GM12891 (cell line): ENCODE measurements around the gene UGT1A7. TPM values are rescaled to one million over a fixed set of nuclear protein-coding genes. Genes with fewer than 3 reads are reported as not detected.
"Not testable (repeated sequence)": the region's sequence is repeated elsewhere in the genome, so short reads cannot be mapped to it uniquely, and the experiment has no call there.

ENCODE experiments used
- DNase-seq: peaks from one replicate; pipeline ENCODE4 v3.0.0; 2011; ENCODE audit warnings: low spot score; ENCODE audit not compliant: insufficient read length
- FAIRE-seq: peaks from 2 replicates; lab custom pipeline; 2011; peaks lifted over from hg19 to GRCh38; lab: Jason Lieb, UNC
- PAX5 ChIP-seq: IDR thresholded peaks from 2 replicates; pipeline ENCODE4 v1.6.1; 2011; ENCODE audit warnings: low read length, moderate library complexity, mild to moderate bottlenecking; ENCODE audit not compliant: insufficient read depth, severe bottlenecking
- POLR2A ChIP-seq: IDR thresholded peaks from 2 replicates; pipeline ENCODE4 v1.6.1; 2011; ENCODE audit warnings: low read depth, low read length, control low read depth
- POLR2AphosphoS5 ChIP-seq: IDR thresholded peaks from 2 replicates; pipeline ENCODE4 v1.6.1; 2011; ENCODE audit warnings: low read depth, low read length, control low read depth
- POU2F2 ChIP-seq: IDR thresholded peaks from 2 replicates; pipeline ENCODE4 v1.6.1; 2011; ENCODE audit warnings: low read depth, mild to moderate bottlenecking, control low read depth, low read length, moderate library complexity
- SPI1 ChIP-seq: IDR thresholded peaks from 2 replicates; pipeline ENCODE4 v1.6.1; 2011; ENCODE audit warnings: low read depth, low read length, control low read depth
- TAF1 ChIP-seq: IDR thresholded peaks from 2 replicates; pipeline ENCODE4 v1.6.1; 2011; ENCODE audit warnings: low read depth, low read length, control low read depth
- polyA plus RNA-seq: library from polyadenylated mRNA; unstranded; fragments of >200 nt; gene quantifications from one replicate; pipeline ENCODE4 v1.2.1, GENCODE V29; 2012; ENCODE audit warnings: low read depth, missing spikeins, inconsistent platforms; ENCODE audit not compliant: missing spikeins

Gene UGT1A7
- not detected for polyA plus RNA-seq

DNA sequence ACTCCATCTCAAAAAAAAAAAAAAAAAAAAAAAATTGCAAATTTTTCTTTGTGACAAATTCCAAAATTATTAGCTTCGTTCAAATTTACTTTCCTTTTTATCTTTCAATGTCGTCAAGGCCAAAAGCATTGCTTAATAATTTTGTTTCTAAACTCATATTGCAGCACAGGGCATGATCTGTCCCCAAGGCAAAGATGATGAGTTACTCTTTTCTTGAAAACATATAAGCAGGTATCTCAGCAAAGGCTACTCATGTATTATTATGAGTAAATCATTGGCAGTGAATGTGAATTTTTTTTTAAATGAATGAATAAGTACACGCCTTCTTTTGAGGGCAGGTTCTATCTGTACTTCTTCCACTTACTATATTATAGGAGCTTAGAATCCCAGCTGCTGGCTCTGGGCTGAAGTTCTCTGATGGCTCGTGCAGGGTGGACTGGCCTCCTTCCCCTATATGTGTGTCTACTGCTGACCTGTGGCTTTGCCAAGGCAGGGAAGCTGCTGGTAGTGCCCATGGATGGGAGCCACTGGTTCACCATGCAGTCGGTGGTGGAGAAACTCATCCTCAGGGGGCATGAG, at the start of gene UGT1A7:
Gene UGT1A7 (plus strand): TSS at position 381 of the 579 bp plus-strand sequence. CDS start 37 bp downstream, at position 418.
- DNase-seq (no peak), FAIRE-seq (no peak)
- no peak for TF ChIP-seq POU2F2
- TF ChIP-seq TAF1: no peak
- no peak for TF ChIP-seq POLR2A
- TF ChIP-seq POLR2AphosphoS5: no peak
- no peak for TF ChIP-seq SPI1
- no peak for TF ChIP-seq PAX5

DNA sequence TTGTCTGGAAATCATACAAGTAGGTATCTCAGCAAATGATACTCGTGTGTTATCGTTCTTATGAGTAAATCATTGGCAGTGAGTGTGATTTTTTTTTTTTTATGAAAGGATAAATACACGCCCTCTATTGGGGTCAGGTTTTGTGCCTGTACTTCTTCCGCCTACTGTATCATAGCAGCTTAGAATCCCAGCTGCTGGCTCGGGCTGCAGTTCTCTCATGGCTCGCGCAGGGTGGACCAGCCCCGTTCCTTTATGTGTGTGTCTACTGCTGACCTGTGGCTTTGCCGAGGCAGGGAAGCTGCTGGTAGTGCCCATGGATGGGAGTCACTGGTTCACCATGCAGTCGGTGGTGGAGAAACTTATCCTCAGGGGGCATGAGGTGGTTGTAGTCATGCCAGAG, 45.4 kb upstream of the UGT1A7 start, which contains the start of gene UGT1A10:
Gene UGT1A10 (plus strand): TSS at position 143 of the 400 bp plus-strand sequence. CDS start 75 bp downstream, at position 218.
- not testable (repeated sequence) for FAIRE-seq

DNA sequence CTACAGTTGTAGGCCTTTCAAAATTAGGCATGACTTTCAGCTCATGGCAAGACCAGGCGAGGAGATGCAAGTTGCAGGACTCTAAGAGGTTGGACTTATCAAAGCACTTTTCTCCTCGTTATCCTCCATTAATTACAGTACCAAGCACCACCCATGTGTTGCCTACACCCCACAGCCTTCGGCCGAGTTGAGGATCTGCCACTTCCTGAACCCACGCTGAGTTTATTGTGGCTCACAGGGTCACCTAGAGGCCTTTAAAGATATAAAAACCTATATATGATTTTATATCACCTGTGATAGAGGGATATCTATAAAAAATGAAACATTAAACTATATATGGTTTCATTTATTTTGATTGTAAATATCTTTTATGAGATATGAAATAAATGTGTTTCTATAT, 42.9 kb upstream of the UGT1A7 start:
- FAIRE-seq: no peak
- DNase-seq: no peak
- no peak for TF ChIP-seq POU2F2
- no peak for TF ChIP-seq POLR2A
- TF ChIP-seq SPI1: no peak
- no peak for TF ChIP-seq PAX5
- no peak for TF ChIP-seq POLR2AphosphoS5
- no peak for TF ChIP-seq TAF1

More for the DNA sequence above, 45.4 kb upstream of the UGT1A7 start, which contains the start of gene UGT1A10:
- DNase-seq: not testable (repeated sequence)

DNA sequence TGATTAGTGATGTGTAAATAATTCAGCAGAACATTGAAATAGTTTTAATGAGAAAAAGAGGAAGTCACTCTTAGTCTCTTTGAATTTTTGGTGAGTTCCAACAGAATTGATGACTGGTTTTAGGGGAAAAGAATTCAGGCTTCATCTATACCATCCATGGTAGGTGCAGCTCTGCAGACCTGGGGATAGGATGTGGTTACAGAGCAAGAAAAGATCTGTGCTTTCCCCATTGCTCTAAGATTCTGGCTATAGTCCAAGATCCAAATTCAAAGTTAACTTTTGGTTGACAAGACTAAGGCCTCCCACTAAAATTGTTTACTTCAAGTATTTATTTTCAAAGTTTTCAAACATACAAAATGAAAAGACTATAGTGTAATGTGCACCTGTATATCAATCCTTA, 41.8 kb upstream of the UGT1A7 start:
- no peak for TF ChIP-seq POU2F2
- peak; percentile 21; the same call in 1 of the 2 replicates for TF ChIP-seq SPI1
- DNase-seq (no peak), FAIRE-seq (no peak)

DNA sequence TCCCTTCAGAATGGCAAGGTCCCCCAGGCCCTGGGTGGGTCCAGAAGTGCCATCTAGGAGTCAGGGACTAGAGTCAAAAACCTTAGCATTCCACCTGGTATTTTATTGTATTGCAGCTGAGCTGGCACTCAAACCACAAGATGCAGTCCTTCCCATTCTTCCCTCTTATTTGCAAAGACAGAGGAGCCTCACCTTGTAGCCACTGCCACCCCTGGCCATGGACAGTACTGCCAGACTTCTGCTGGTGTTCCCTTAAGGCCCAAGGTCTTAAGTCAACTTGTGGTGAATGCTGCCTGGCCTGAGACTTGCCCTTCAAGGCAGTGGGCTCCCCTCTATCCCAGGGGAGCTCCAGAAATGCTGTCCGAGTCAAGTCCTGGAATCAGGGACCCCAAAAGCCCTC, 38.6 kb upstream of the UGT1A7 start:
- no peak for FAIRE-seq
- DNase-seq: no peak
- TF ChIP-seq TAF1 (no peak), SPI1 (no peak), PAX5 (no peak), POLR2AphosphoS5 (no peak), POU2F2 (no peak), POLR2A (no peak)

DNA sequence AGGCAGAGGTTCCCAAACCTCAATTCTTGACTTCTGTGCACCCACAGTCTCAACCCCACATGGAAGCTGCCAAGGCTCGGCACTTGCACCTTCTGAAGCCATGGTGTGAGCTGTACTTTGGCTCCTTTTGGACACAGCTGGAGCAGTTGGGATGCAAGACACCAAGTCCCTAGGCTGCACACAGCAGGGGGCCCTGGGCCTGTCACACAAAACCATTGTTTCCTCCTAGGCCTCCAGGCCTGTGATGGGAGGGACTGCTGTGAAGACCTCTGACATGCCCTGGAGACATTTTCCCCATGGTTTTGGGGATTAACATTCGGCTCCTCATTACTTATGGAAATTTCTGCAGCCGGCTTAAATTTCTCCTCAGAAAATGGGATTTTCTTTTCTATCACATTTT, 35.7 kb upstream of the UGT1A7 start:
- FAIRE-seq, DNase-seq: not testable (repeated sequence)

DNA sequence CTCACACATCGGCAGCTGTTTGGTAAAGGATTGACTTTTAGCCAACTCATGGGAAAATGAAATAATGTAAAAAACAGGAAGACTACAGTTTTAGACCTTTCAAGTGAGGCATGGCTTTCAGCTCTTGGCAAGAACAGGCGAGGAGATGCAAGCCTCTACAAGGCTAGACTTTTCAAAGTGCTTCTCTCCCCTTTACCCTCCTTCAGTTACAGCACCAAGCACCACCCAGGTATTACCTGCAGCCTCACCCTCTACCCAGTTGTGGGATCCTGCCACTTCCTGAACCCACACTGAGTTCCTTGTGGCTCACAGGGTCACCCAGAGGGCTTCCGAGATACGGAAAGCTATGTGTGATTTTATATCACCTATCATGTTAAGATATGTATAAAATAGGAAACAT, 30.7 kb upstream of the UGT1A7 start:
- no peak for DNase-seq
- TF ChIP-seq TAF1: no peak
- no peak for TF ChIP-seq POLR2AphosphoS5
- no peak for TF ChIP-seq SPI1
- TF ChIP-seq POU2F2: no peak
- TF ChIP-seq POLR2A: no peak
- no peak for TF ChIP-seq PAX5
- no peak for FAIRE-seq

DNA sequence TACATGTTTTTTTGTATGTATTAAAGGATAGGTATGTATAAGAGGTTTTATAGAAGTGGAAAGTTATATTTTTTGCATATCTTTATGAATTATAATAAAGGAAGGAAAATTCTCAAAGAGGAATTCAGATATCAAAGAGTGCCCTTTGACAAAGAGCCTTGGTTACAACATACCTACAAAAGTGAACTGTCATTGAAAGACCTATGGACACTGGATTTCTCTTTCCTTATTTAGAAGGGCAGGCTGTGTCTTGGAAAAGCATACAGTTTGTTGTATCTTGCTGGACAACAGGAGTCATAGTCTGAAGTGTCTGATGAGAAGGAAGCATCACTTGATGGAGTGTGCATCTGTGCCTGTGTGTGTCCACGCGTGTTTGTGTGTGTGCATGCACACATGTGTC, 30.3 kb upstream of the UGT1A7 start:
- TF ChIP-seq SPI1 (no peak), POU2F2 (no peak), PAX5 (no peak), POLR2AphosphoS5 (no peak), TAF1 (no peak), POLR2A (no peak)
- DNase-seq (no peak), FAIRE-seq (no peak)

DNA sequence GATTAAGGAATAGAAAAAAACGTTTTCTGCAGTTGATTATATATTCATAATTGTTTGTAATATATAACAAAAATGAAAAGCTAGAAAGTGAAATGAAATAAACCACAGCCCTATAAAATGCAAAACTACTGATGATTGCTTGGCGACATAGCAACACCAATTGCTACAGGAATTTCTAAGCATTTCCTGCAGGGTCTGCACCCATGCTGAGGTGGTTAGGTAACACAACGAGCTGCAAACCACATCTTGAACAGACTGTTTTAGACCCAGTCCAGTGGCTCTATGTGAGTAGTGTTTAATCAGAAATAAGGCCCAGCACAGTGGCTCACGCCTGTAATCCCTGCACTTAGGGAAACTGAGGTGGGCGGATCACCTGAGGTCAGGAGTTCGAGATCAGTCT, 27.2 kb upstream of the UGT1A7 start:
- no peak for DNase-seq
- no peak for FAIRE-seq
- TF ChIP-seq POLR2AphosphoS5 (no peak), TAF1 (no peak), PAX5 (no peak), SPI1 (no peak), POLR2A (no peak), POU2F2 (no peak)

DNA sequence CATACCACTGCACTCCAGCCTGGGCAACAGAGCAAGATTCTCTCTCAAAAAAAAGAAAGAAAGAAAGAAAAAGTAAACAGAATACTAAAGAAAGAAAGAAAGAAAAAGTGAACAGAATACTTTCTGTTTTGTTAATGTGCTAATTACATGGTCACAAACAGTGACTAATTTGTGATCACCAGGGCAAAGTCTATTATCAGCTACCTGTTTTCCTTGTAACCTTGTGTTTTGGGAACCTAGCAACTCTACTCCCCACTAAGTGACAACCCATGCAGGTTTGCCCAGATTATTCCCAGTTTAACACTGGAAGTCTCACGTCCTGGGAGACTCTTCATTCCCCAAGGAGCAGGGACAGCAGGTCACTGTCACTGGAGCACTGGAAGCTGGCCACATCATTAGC, 26.7 kb upstream of the UGT1A7 start:
- no peak for FAIRE-seq
- TF ChIP-seq SPI1 (no peak), POU2F2 (no peak), PAX5 (no peak), TAF1 (no peak), POLR2AphosphoS5 (no peak), POLR2A (no peak)
- no peak for DNase-seq

DNA sequence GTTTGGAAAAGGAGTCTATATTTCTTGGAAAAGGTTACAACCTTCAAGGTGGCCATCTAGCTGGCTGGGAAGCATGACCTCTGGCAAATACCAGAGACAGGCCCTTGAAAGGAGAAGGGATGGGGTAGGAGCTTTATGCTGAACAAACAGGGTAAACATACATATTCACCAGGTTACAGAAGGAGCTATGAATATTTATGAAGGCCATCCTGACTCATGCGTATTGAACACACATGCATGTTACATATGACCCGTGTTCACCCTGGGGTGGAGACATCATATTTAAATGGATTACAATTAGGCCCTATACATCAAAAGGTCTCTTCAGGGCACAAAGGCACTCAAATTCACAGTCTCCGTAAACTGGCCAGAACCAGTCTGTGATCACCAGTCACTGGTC, 25.8 kb upstream of the UGT1A7 start:
- not testable (repeated sequence) for DNase-seq
- FAIRE-seq: peak; percentile 86

DNA sequence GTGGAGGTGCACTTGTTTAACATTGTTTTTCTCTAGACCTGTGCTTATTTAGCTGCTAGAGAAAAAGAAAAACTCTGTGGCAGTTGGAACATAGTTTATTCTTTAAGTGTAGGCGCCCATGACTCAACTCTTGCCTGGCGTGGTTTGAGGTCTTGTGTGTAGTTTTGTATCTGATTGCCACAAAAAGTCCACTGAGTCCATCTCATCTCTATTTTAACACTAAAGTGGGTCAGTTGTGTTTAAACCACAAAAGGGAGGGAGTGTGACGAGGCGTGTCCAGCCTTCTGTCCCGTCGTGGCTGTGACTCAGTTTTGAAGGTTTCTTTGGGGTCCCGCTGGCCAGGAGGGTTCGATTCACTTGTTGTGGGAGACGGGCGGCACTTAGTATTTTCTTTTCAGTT, 25.3 kb upstream of the UGT1A7 start:
- TF ChIP-seq POLR2A (no peak), SPI1 (no peak), TAF1 (no peak), POU2F2 (no peak), PAX5 (no peak), POLR2AphosphoS5 (no peak)
- DNase-seq (no peak), FAIRE-seq (no peak)
